Measurements from ENCODE around the gene FAM168A.

FAM168A gene

DNA sequence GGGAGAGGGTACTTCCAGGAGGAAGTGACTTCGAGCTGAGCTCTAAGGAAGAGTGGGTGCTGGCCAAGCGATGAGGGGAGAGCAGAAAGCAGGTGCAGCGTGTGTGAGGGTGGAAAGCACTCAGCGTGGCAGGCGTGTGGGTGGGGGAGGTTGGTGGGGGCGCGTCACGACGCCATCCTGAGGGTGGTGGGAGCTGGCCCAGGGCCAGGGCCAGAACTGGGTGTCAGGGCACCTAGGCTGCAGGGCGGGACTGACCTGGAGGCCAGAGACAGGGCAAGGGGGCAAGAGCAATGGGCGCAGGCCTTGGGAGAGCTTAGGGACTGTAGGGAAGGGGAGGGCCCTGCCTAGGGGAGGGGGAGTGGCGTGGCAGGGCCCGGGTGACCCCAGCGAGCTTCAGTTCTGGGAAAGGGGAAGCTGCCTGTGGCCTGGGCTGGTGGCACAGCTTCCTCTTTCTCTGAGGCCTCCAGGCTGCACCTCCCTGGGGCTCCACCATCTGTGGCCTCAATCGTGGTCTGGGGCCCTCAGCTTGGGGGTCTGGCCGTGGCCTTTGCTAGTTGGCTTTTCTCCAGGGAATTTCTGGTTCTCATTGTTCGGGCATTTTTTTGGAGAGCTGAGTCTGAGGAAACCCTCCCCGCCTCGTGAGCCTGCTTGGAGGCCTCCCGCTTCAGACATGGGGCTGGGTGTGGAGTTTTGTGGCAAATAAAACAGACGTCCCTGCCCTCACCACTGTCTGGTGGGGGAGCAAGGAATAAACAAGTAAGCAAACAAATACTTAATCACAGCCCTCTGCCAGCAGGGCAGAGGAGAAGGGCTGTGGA, 212.8 kb downstream of the FAM168A start:
- peaks cover 29% of the 10 kb centered on the region for H3K36me3 ChIP-seq
- TF ChIP-seq, protein P1, sequence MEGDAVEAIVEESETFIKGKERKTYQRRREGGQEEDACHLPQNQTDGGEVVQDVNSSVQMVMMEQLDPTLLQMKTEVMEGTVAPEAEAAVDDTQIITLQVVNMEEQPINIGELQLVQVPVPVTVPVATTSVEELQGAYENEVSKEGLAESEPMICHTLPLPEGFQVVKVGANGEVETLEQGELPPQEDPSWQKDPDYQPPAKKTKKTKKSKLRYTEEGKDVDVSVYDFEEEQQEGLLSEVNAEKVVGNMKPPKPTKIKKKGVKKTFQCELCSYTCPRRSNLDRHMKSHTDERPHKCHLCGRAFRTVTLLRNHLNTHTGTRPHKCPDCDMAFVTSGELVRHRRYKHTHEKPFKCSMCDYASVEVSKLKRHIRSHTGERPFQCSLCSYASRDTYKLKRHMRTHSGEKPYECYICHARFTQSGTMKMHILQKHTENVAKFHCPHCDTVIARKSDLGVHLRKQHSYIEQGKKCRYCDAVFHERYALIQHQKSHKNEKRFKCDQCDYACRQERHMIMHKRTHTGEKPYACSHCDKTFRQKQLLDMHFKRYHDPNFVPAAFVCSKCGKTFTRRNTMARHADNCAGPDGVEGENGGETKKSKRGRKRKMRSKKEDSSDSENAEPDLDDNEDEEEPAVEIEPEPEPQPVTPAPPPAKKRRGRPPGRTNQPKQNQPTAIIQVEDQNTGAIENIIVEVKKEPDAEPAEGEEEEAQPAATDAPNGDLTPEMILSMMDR (IDR thresholded peaks at IDR 0.05): peak; percentile 76
- H3K4me1 ChIP-seq (ENCODE audit: control insufficient read depth in 1 of 2, insufficient read depth in 1 of 2, low read depth in 1 of 2, low read length in 1 of 2): peaks cover 100% of the 10 kb centered on the region in 2 experiments
- peak overlapping the region; percentile 99 for H3K27ac ChIP-seq
- H3K27me3 ChIP-seq: no peaks in the 10 kb centered on the region
- peak overlapping the region; percentile 80 to 96 for H3K4me3 ChIP-seq (ENCODE audit: low read depth in 1 of 2, low read length in 1 of 2)
- H3K9me3 ChIP-seq: no peaks in the 10 kb centered on the region

DNA sequence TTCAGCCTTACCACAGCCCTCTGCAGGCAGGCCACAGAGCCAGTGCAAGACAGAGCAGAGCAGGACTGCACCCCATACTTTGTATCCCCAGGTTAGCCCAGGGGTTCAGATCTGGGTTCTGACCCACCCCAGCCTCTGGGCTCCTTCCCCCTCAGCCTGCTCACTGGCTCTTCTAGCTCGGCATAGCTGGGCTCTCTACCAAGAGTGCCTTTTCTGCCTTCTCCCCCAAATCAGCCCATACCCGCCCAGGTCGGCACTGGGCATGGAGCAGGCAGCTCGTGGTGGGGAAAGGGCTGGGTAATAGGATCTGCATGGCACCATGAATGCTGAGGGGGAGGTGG, 213.4 kb downstream of the FAM168A start:
- Histone ChIP-seq H3K27ac (peak overlapping the region; percentile 99), H3K9me3 (no peaks in the 10 kb centered on the region), H3K27me3 (no peaks in the 10 kb centered on the region), H3K4me3 (ENCODE audit: low read depth in 1 of 2, low read length in 1 of 2) (peak overlapping the region; percentile 80 to 96), H3K4me1 (ENCODE audit: control insufficient read depth in 1 of 2, insufficient read depth in 1 of 2, low read depth in 1 of 2, low read length in 1 of 2) (peaks cover 100% of the 10 kb centered on the region in 2 experiments), H3K36me3 (peaks cover 30% of the 10 kb centered on the region)
- TF ChIP-seq, protein P1 (IDR thresholded peaks at IDR 0.05): no peak

DNA sequence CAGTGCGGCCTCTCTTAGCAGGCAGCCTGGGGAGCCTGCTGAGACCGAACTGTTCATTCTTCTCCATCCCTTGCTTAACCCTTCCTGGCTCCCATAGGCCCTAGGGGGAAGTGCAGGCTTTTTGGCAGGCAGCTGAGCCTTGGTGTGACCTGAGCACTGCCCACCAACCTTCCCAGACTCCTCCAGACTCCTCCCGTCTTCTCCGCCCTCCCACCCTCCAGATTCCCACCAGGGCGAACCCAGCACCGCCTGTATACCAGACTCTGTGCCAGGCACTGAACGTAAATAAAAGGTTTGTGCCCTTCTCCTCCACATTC, 213.8 kb downstream of the FAM168A start:
- H3K27ac ChIP-seq: peak overlapping the region; percentile 99
- H3K4me1 ChIP-seq (ENCODE audit: control insufficient read depth in 1 of 2, insufficient read depth in 1 of 2, low read depth in 1 of 2, low read length in 1 of 2): peaks cover 100% of the 10 kb centered on the region in 2 experiments
- no peaks in the 10 kb centered on the region for H3K9me3 ChIP-seq
- H3K4me3 ChIP-seq (ENCODE audit: low read depth in 1 of 2, low read length in 1 of 2): peak overlapping the region; percentile 80 to 96
- TF ChIP-seq, protein P1 (IDR thresholded peaks at IDR 0.05): no peak
- no peaks in the 10 kb centered on the region for H3K27me3 ChIP-seq
- peaks cover 32% of the 10 kb centered on the region for H3K36me3 ChIP-seq

DNA sequence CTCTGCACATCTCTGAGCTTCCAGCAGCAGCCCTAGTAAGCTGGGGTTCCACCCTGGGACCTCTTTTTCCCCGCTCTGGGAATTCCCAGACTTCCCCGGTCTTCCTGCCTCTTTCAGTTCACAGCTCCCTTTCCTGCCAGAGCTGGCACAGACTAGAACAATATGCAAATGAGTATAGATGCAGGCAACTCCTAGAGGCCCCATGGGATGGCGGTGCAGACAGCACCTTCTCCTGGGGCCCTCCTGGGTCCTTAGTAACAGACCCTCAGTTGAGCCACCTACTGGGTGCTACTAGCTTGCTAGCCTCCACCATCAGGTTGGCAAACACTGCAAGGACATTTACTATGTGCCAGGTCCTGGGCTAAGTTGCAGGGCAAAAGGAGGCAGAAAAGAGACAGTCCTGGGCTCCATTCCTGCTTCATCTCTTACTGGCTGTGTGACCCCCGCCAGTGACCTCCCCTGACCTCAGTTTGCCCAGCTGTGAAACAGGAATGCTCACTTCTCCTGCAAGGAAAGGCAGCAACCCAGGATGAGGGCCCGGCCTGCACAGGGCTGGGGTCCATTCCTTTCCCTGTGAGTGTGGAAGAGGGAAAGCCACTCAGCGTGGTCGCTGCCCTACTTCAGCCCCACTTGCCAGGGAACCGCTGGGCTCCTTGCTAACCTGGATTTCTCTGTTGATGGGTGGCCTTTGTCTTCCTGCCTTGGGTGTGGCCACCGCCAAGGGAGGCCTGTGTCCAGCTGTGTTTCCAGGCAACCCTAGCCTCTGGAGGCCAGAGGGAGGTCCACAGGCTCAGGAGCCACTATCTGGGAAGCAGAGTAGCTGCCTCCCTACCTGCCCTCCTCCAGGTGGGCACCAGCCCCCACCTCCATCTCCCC, 214.4 kb downstream of the FAM168A start:
- no peaks in the 10 kb centered on the region for H3K9me3 ChIP-seq
- peaks cover 100% of the 10 kb centered on the region in 2 experiments for H3K4me1 ChIP-seq (ENCODE audit: control insufficient read depth in 1 of 2, insufficient read depth in 1 of 2, low read depth in 1 of 2, low read length in 1 of 2)
- no peaks in the 10 kb centered on the region for H3K27me3 ChIP-seq
- H3K27ac ChIP-seq: peak overlapping the region; percentile 99
- H3K36me3 ChIP-seq: peaks cover 28% of the 10 kb centered on the region
- TF ChIP-seq, protein P1 (IDR thresholded peaks at IDR 0.05): no peak
- peak overlapping the region; percentile 80 to 96 for H3K4me3 ChIP-seq (ENCODE audit: low read depth in 1 of 2, low read length in 1 of 2)

DNA sequence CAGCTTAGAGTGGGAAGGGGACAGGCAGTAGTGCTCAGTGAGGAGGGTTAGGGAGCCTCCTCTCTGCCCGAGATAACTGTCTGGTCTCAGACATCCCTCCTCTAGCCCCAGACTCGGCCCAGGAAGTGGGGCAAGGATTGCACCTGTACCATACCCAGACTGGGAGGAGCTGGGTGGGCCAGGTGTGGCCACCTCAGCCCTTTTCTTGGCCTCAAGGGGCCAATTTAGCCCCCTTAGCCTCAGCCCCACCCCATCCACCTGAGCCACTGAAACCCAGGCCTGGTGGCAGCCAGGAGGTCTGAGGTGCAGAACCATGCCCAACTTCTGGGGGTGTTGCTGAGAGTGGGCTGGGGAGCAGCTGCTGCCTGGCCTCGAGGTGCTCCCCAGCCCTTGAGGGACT, 215.2 kb downstream of the FAM168A start:
- Histone ChIP-seq H3K9me3 (no peaks in the 10 kb centered on the region), H3K4me3 (ENCODE audit: low read depth in 1 of 2, low read length in 1 of 2) (peak overlapping the region; percentile 80 to 96), H3K27me3 (no peaks in the 10 kb centered on the region), H3K4me1 (ENCODE audit: control insufficient read depth in 1 of 2, insufficient read depth in 1 of 2, low read depth in 1 of 2, low read length in 1 of 2) (peaks cover 100% of the 10 kb centered on the region in 2 experiments), H3K36me3 (peaks cover 23% of the 10 kb centered on the region), H3K27ac (peak overlapping the region; percentile 99)
- TF ChIP-seq, protein P1 (IDR thresholded peaks at IDR 0.05): no peak
